ENCODE measurements around the gene PMM2.
"Not testable (repeated sequence)": the region's sequence is repeated elsewhere in the genome, so short reads cannot be mapped to it uniquely, and the experiment has no call there.

DNA sequence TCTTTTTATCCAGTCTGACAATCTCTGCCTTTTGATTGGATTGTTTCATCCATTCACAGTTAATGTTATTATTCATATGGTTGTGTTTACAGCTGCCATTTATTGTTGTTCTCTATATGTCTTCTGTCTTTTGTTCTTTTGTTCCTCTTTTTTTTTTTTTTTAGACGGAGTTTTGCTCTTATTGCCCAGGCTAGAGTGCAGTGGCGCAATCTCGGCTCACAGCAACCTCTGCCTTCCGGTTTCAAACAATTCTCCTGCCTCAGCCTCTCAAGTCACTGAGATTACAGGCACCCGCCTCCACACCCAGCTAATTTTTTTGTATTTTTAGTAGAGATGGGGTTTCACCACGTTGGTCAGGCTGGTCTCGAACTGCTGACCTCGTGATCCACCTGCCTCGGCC is 48.7 kb upstream of the PMM2 start:
- TF ChIP-seq, protein P1, sequence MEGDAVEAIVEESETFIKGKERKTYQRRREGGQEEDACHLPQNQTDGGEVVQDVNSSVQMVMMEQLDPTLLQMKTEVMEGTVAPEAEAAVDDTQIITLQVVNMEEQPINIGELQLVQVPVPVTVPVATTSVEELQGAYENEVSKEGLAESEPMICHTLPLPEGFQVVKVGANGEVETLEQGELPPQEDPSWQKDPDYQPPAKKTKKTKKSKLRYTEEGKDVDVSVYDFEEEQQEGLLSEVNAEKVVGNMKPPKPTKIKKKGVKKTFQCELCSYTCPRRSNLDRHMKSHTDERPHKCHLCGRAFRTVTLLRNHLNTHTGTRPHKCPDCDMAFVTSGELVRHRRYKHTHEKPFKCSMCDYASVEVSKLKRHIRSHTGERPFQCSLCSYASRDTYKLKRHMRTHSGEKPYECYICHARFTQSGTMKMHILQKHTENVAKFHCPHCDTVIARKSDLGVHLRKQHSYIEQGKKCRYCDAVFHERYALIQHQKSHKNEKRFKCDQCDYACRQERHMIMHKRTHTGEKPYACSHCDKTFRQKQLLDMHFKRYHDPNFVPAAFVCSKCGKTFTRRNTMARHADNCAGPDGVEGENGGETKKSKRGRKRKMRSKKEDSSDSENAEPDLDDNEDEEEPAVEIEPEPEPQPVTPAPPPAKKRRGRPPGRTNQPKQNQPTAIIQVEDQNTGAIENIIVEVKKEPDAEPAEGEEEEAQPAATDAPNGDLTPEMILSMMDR (IDR thresholded peaks at IDR 0.05), result not testable (repeated sequence)
- TF ChIP-seq POLR2A, EP300, POLR2AphosphoS5 (IDR thresholded peaks at IDR 0.05): not testable (repeated sequence)
